HG03135 (cell line): ENCODE measurements around the gene BBS9.

Experiments used
- ATAC-seq: cut with Tn5 transposase; IDR thresholded peaks from one replicate; pipeline ENCODE4 v1.9.1; 2021; ENCODE audit warnings: mild to moderate bottlenecking, moderate library complexity; ENCODE audit not compliant: unreplicated experiment

The BBS9 gene

GRCh38 chr7:33590916-33591315 is 461.6 kb downstream of the BBS9 start:
- no peak for ATAC-seq

GRCh38 chr7:33591490-33591889 is 462.1 kb downstream of the BBS9 start:
- ATAC-seq = no peak

- no peak for ATAC-seq
These were observed 463.4 kb downstream of the BBS9 start for GRCh38 chr7:33592718-33593117.

GRCh38 chr7:33593611-33594010 is 464.2 kb downstream of the BBS9 start:
- no peak for ATAC-seq

- ATAC-seq = no peak
These were observed 467.3 kb downstream of the BBS9 start for GRCh38 chr7:33596686-33597085.

GRCh38 chr7:33597181-33597580 is 467.8 kb downstream of the BBS9 start:
- no peak for ATAC-seq

- no peak for ATAC-seq
These were observed 471.7 kb downstream of the BBS9 start for GRCh38 chr7:33601101-33601500.

- no peak for ATAC-seq
These were observed 472.5 kb downstream of the BBS9 start for GRCh38 chr7:33601884-33602283.

- ATAC-seq = no peak
These were observed 474.7 kb downstream of the BBS9 start for GRCh38 chr7:33604056-33604455.

- ATAC-seq = no peak
These were observed 481.6 kb downstream of the BBS9 start for GRCh38 chr7:33610918-33611317.

- no peak for ATAC-seq
These were observed 483.1 kb downstream of the BBS9 start for GRCh38 chr7:33612442-33612841.

GRCh38 chr7:33614357-33615117 is 485.2 kb downstream of the BBS9 start:
- no peak for ATAC-seq

- no peak for ATAC-seq
These were observed 487.4 kb downstream of the BBS9 start for GRCh38 chr7:33616752-33617151.

GRCh38 chr7:33619264-33619663 is 489.9 kb downstream of the BBS9 start:
- no peak for ATAC-seq

- no peak for ATAC-seq
These were observed 493.9 kb downstream of the BBS9 start for GRCh38 chr7:33623267-33623666.

- ATAC-seq = no peak
These were observed 494.9 kb downstream of the BBS9 start for GRCh38 chr7:33624215-33624614.

GRCh38 chr7:33626869-33627268 is 497.5 kb downstream of the BBS9 start:
- no peak for ATAC-seq

GRCh38 chr7:33627741-33628140 is 498.4 kb downstream of the BBS9 start:
- no peak for ATAC-seq

- ATAC-seq = no peak
These were observed 499.5 kb downstream of the BBS9 start for GRCh38 chr7:33628894-33629293.

GRCh38 chr7:33630359-33630758 is 501.0 kb downstream of the BBS9 start:
- no peak for ATAC-seq

GRCh38 chr7:33632322-33632721 is 503.0 kb downstream of the BBS9 start:
- ATAC-seq = no peak

- no peak for ATAC-seq
These were observed 503.6 kb downstream of the BBS9 start for GRCh38 chr7:33632840-33633525.

- no peak for ATAC-seq
These were observed 505.2 kb downstream of the BBS9 start for GRCh38 chr7:33634606-33635005.
